Body of pancreas (tissue), 4 donors: ENCODE results near the gene KCTD5. TPM values are rescaled to one million over a fixed set of nuclear protein-coding genes. Genes with fewer than 3 reads are reported as not detected.
"Not testable (repeated sequence)": the region's sequence is repeated elsewhere in the genome, so short reads cannot be mapped to it uniquely, and the experiment has no call there.

ENCODE experiments used
- ATAC-seq: fragments of 150-250 bp; one replicate; pipeline ENCODE4 v1.9.1; 2016
- DNase-seq, 4 donors: peaks; one replicate each; pipeline ENCODE4 v3.0.0-alpha.2; 2019
- H3K27ac ChIP-seq, 4 donors: fragments of 200-600 bp; sonication (generic); 1 replicate in 3 of 4; 2 replicates in 1 of 4; pipeline versions ENCODE4 v1.5.1 to v1.6.1; 2016 to 2019; ENCODE audit warnings: mild to moderate bottlenecking in 1 of 4, mixed read lengths in 1 of 4, moderate library complexity in 1 of 4
- H3K27me3 ChIP-seq, 2 donors: fragments of 200-600 bp; sonication (generic); one replicate each; pipeline ENCODE4 v1.6.0; 2016; ENCODE audit warnings: mild to moderate bottlenecking in 1 of 2
- H3K36me3 ChIP-seq, 2 donors: fragments of 200-600 bp; sonication (generic); replicated peaks in 1 of 2; 2 replicates each; pipeline ENCODE4 v1.5.1; 2016; ENCODE audit warnings: low read depth in 2 of 2; ENCODE audit not compliant: insufficient read depth in 1 of 2
- H3K4me1 ChIP-seq: fragments of 200-600 bp; sonication (generic); one replicate; pipeline ENCODE4 v1.6.0; 2016
- H3K4me3 ChIP-seq, 2 donors: fragments of 200-600 bp; sonication (generic); 1 replicate in 1 of 2; 2 replicates in 1 of 2; pipeline ENCODE4 v1.5.1; 2016 to 2019
- H3K9me3 ChIP-seq, 3 donors: fragments of 200-600 bp; sonication (generic); 1 replicate in 2 of 3; 2 replicates in 1 of 3; pipeline ENCODE4 v1.5.1; 2016
- CTCF ChIP-seq, 7 experiments: fragments of 450-650 bp in 4 of 7; fragments of 200-600 bp in 3 of 7; sonication (generic) in 3 of 7; IDR thresholded peaks; one replicate each; pipeline ENCODE4 v1.5.1; 2016 to 2019; ENCODE audit warnings: antibody characterized with exemption in 7 of 7
- POLR2A ChIP-seq, 3 donors: fragments of 450-650 bp; IDR thresholded peaks; one replicate each; pipeline ENCODE4 v1.6.1; 2016; ENCODE audit warnings: antibody characterized with exemption in 3 of 3, mild to moderate bottlenecking in 2 of 3
- WGBS, 2 donors: methylation state at CpG; one replicate each; pipeline ENCODE4 v1.1.5; 2017; 5-methylcytosine and 5-hydroxymethylcytosine counted together
- intact Hi-C: fragments of 100-400 bp; cut with DNase I; formaldehyde crosslinking; loops from one replicate; pipeline ENCODE4 v1.15.1; 2023
- total RNA-seq, 2 donors: library from RNA; depleted of rRNA; stranded (reverse); fragments of >200 nt; gene quantifications; one replicate each; pipeline ENCODE4 v1.1.0, GENCODE V29; 2016

KCTD5 gene
- total RNA-seq, 2 donors from 2014 or later: 6.2 to 7.3 TPM

- no peaks in the 10 kb centered on the region for H3K9me3 ChIP-seq
- ATAC-seq (peak; percentile 54), DNase-seq (peak in 2 of 4 donors; percentile 43)
- no peak overlapping the region for H3K4me3 ChIP-seq
- no peak for TF ChIP-seq POLR2A (IDR thresholded peaks at IDR 0.05)
- TF ChIP-seq CTCF (IDR thresholded peaks at IDR 0.05): no peak
- no peaks in the 10 kb centered on the region for H3K27me3 ChIP-seq
- peaks cover 26% of the 10 kb centered on the region for H3K4me1 ChIP-seq
- intact Hi-C loops: no loop called here
- H3K27ac ChIP-seq: peak overlapping the region in 3 of 4 donors; percentile 49 to 73 (median 66)
- 17 to 22% methylated on average over 9 of the region's 9 CpGs for WGBS, 2 donors
- H3K36me3 ChIP-seq: peaks cover 0 to 5% of the 10 kb centered on the region in 2 donors
These were observed 17.7 kb upstream of the KCTD5 start for GRCh38 chr16:2664574-2664982.

- H3K27ac ChIP-seq: not testable (repeated sequence)
These were observed 15.7 kb upstream of the KCTD5 start for GRCh38 chr16:2666671-2667070.

GRCh38 chr16:2669587-2669986 is 12.7 kb upstream of the KCTD5 start:
- H3K4me1 ChIP-seq: peaks cover 39% of the 10 kb centered on the region
- WGBS, 2 donors: 69 to 70% methylated on average over 10 of the region's 10 CpGs
- H3K9me3 ChIP-seq, intact Hi-C loops, DNase-seq, H3K4me3 ChIP-seq, ATAC-seq, H3K27me3 ChIP-seq, H3K36me3 ChIP-seq: not testable (repeated sequence)
- peak overlapping the region in 1 of 4 donors; percentile 8 for H3K27ac ChIP-seq

More at GRCh38 chr16:2666671-2667070, 15.7 kb upstream of the KCTD5 start:
- 74 to 80% methylated on average over 7 of the region's 7 CpGs for WGBS, 2 donors
- DNase-seq, H3K36me3 ChIP-seq, H3K9me3 ChIP-seq, ATAC-seq, H3K27me3 ChIP-seq, intact Hi-C loops, H3K4me3 ChIP-seq: not testable (repeated sequence)
- H3K4me1 ChIP-seq: peaks cover 46% of the 10 kb centered on the region

GRCh38 chr16:2670017-2670416 is 12.3 kb upstream of the KCTD5 start:
- WGBS, 2 donors: 8 to 15% methylated on average over 12 of the region's 15 CpGs
- DNase-seq: peak; percentile 77 to 84 (median 80)
- H3K9me3 ChIP-seq, intact Hi-C loops, H3K27me3 ChIP-seq, ATAC-seq, H3K4me3 ChIP-seq, H3K36me3 ChIP-seq: not testable (repeated sequence)
- TF ChIP-seq CTCF (IDR thresholded peaks at IDR 0.05): peak; percentile 53 to 72 (median 61)
- Histone ChIP-seq H3K27ac (peak overlapping the region in 1 of 4 donors; percentile 8), H3K4me1 (peaks cover 35% of the 10 kb centered on the region)

GRCh38 chr16:2671193-2671592 is 11.1 kb upstream of the KCTD5 start:
- peak in 1 of 4 donors; percentile 33 for DNase-seq

More at GRCh38 chr16:2671193-2671592, 11.1 kb upstream of the KCTD5 start:
- H3K36me3 ChIP-seq, H3K9me3 ChIP-seq, ATAC-seq, H3K27me3 ChIP-seq, intact Hi-C loops, H3K27ac ChIP-seq, H3K4me3 ChIP-seq: not testable (repeated sequence)
- peaks cover 28% of the 10 kb centered on the region for H3K4me1 ChIP-seq
- TF ChIP-seq CTCF (IDR thresholded peaks at IDR 0.05): peak in 1 of 7 experiments; percentile 8
- WGBS, 2 donors: 58 to 60% methylated on average over 6 to 10 of the region's 10 CpGs
